ENCODE measurements around the gene ENDOV.

The ENDOV gene

GRCh38 chr17:80379348-80379747 is 35.6 kb upstream of the ENDOV start:
- TF ChIP-seq CTCF (IDR thresholded peaks at IDR 0.05; ENCODE audit: insufficient read depth, low read length, poor library complexity, severe bottlenecking), result no peak
- Histone ChIP-seq H3K4me3 (replicated peaks; ENCODE audit: low read depth, low read length) (no peak overlapping the region), H3K36me3 (ENCODE audit: control insufficient read depth, insufficient read depth, low read length) (peaks cover 50% of the 10 kb centered on the region), H3K27me3 (replicated peaks; ENCODE audit: control insufficient read depth, insufficient read depth, low read length) (no peaks in the 10 kb centered on the region)
- DNase-seq (ENCODE audit: extremely low read depth, insufficient read length), result no peak

- no peaks in the 10 kb centered on the region for H3K27me3 ChIP-seq (replicated peaks; ENCODE audit: control insufficient read depth, insufficient read depth, low read length)
- no peak for TF ChIP-seq CTCF (IDR thresholded peaks at IDR 0.05; ENCODE audit: insufficient read depth, low read length, poor library complexity, severe bottlenecking)
- peaks cover 51% of the 10 kb centered on the region for H3K36me3 ChIP-seq (ENCODE audit: control insufficient read depth, insufficient read depth, low read length)
- no peak overlapping the region for H3K4me3 ChIP-seq (replicated peaks; ENCODE audit: low read depth, low read length)
- no peak for DNase-seq (ENCODE audit: extremely low read depth, insufficient read length)
Measured at GRCh38 chr17:80380068-80380467, 34.9 kb upstream of the ENDOV start.

GRCh38 chr17:80380555-80381002 is 34.4 kb upstream of the ENDOV start:
- Histone ChIP-seq H3K4me3 (replicated peaks; ENCODE audit: low read depth, low read length) (no peak overlapping the region), H3K36me3 (ENCODE audit: control insufficient read depth, insufficient read depth, low read length) (peaks cover 55% of the 10 kb centered on the region), H3K27me3 (replicated peaks; ENCODE audit: control insufficient read depth, insufficient read depth, low read length) (no peaks in the 10 kb centered on the region)
- DNase-seq (ENCODE audit: extremely low read depth, insufficient read length), result no peak
- TF ChIP-seq CTCF (IDR thresholded peaks at IDR 0.05; ENCODE audit: insufficient read depth, low read length, poor library complexity, severe bottlenecking), result no peak

- DNase-seq (ENCODE audit: extremely low read depth, insufficient read length), result no peak
- H3K4me3 ChIP-seq (replicated peaks; ENCODE audit: low read depth, low read length), result no peak overlapping the region
- H3K27me3 ChIP-seq (replicated peaks; ENCODE audit: control insufficient read depth, insufficient read depth, low read length), result no peaks in the 10 kb centered on the region
- H3K36me3 ChIP-seq (ENCODE audit: control insufficient read depth, insufficient read depth, low read length), result peaks cover 59% of the 10 kb centered on the region
- no peak for TF ChIP-seq CTCF (IDR thresholded peaks at IDR 0.05; ENCODE audit: insufficient read depth, low read length, poor library complexity, severe bottlenecking)
Measured at GRCh38 chr17:80381416-80381923, 33.5 kb upstream of the ENDOV start.

- Histone ChIP-seq H3K36me3 (ENCODE audit: control insufficient read depth, insufficient read depth, low read length) (peaks cover 63% of the 10 kb centered on the region), H3K4me3 (replicated peaks; ENCODE audit: low read depth, low read length) (no peak overlapping the region), H3K27me3 (replicated peaks; ENCODE audit: control insufficient read depth, insufficient read depth, low read length) (no peaks in the 10 kb centered on the region)
- no peak for DNase-seq (ENCODE audit: extremely low read depth, insufficient read length)
- no peak for TF ChIP-seq CTCF (IDR thresholded peaks at IDR 0.05; ENCODE audit: insufficient read depth, low read length, poor library complexity, severe bottlenecking)
Measured at GRCh38 chr17:80382446-80382845, 32.5 kb upstream of the ENDOV start.

- no peak for DNase-seq (ENCODE audit: extremely low read depth, insufficient read length)
- H3K36me3 ChIP-seq (ENCODE audit: control insufficient read depth, insufficient read depth, low read length), result peaks cover 61% of the 10 kb centered on the region
- TF ChIP-seq CTCF (IDR thresholded peaks at IDR 0.05; ENCODE audit: insufficient read depth, low read length, poor library complexity, severe bottlenecking), result no peak
- H3K4me3 ChIP-seq (replicated peaks; ENCODE audit: low read depth, low read length), result no peak overlapping the region
- no peaks in the 10 kb centered on the region for H3K27me3 ChIP-seq (replicated peaks; ENCODE audit: control insufficient read depth, insufficient read depth, low read length)
Measured at GRCh38 chr17:80382956-80383355, 32.0 kb upstream of the ENDOV start.

All from GM06990 (cell line).